ENCODE data around the gene SEC14L5. TPM values are rescaled to one million over a fixed set of nuclear protein-coding genes. Genes with fewer than 3 reads are reported as not detected.

SEC14L5 gene
- total RNA-seq (2021; fragmentation: NEBNext Ultra II Directional; extraction: Animal tissue kit (Norgen Biotek cat#: 25700)): not detected
- long read RNA-seq: 0 reads

DNA sequence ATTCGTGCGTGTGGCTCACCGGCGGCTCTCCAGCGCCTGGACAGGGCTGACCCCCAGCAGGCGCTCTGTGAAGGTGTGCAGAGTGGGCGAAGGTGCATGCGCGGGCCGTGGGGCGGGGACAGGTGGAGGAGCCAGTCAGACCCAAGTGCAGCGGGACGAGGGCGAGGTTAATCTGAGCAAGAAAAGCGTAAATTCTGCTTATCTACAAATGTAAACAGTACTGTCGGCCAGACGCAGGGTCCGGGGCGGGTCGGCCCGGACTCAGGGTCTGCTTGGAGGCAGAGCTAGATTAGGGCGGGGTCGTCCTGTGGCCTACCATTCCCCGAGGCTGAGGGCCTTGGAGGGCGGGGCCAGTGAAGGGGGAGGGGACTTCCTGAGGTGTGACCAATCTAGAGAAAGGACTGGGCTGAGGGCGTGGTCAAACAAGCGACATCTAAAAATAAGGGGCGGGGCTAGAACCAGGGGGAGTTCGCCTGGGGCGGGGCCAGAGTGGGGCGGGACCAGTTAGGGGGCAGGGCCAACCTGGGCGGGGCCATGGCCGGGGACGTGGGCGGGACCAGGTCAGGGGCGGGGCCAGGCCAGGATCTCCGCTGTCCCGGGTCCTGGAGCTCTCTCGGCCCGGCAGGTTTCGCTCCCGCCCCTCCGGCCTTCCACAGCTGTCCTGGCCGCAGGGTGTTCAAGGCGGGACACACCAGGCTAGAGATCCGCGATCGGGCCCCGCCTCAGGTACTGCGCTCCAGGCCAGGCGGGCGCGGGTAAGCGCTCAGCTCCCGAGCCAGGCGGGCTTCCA, at the start of gene SEC14L5:
SEC14L5 (plus strand) TSS at position 611 of the 790 bp plus-strand sequence. CDS start 994 bp downstream, outside the sequence.
- Mint-ChIP-seq H3K4me3 (peak within 1 kb of the TSS; percentile 90), H3K36me3 (ENCODE audit: low read depth) (no peaks in the 10 kb centered on the region), H3K27ac (no peak within 1 kb of the TSS; the same call in 1 of the 2 replicates), H3K9me3 (no peaks in the 10 kb centered on the region), H3K27me3 (ENCODE audit: insufficient read depth) (peaks cover 16% of the 10 kb centered on the region), H3K4me1 (ENCODE audit: low read depth) (peaks cover 19% of the 10 kb centered on the region)
- peak; percentile 93 for DNase-seq
- TF ChIP-seq, protein P1, sequence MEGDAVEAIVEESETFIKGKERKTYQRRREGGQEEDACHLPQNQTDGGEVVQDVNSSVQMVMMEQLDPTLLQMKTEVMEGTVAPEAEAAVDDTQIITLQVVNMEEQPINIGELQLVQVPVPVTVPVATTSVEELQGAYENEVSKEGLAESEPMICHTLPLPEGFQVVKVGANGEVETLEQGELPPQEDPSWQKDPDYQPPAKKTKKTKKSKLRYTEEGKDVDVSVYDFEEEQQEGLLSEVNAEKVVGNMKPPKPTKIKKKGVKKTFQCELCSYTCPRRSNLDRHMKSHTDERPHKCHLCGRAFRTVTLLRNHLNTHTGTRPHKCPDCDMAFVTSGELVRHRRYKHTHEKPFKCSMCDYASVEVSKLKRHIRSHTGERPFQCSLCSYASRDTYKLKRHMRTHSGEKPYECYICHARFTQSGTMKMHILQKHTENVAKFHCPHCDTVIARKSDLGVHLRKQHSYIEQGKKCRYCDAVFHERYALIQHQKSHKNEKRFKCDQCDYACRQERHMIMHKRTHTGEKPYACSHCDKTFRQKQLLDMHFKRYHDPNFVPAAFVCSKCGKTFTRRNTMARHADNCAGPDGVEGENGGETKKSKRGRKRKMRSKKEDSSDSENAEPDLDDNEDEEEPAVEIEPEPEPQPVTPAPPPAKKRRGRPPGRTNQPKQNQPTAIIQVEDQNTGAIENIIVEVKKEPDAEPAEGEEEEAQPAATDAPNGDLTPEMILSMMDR (IDR thresholded peaks at IDR 0.05): no peak

DNA sequence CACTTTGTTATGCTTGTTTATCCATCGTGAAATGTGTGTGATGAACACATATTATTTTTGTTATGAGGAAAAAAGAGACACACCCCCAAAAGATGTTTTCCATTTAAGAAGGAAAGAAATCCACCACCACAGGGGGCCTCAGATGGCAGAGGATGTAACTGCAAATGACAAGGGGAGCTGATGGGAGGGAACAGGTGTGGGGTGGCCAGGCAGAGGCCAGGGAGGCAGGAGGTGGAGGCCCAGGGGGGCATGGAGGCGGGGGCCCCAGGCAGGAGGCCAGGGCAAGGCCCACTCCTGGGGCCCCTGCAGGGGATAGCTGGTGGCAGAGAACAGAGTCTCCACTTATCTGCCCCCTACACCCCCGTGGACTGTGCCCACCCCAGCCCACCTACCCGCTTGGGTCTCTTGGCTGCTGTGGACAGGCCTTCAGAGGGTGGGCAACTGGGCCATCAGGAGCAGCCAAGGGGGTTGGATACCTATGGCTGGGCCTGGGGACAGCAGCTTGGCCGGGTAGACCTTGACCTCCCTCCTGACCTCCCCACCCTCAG, 49.2 kb upstream of the SEC14L5 start:
- TF ChIP-seq, protein P1 (IDR thresholded peaks at IDR 0.05): no peak
- no peak for DNase-seq
- Mint-ChIP-seq H3K36me3 (ENCODE audit: low read depth) (no peaks in the 10 kb centered on the region), H3K4me3 (no peak overlapping the region), H3K27me3 (ENCODE audit: insufficient read depth) (peaks cover 15% of the 10 kb centered on the region), H3K9me3 (no peaks in the 10 kb centered on the region), H3K27ac (no peak overlapping the region), H3K4me1 (ENCODE audit: low read depth) (peaks cover 9% of the 10 kb centered on the region; the same call in 1 of the 2 replicates)

DNA sequence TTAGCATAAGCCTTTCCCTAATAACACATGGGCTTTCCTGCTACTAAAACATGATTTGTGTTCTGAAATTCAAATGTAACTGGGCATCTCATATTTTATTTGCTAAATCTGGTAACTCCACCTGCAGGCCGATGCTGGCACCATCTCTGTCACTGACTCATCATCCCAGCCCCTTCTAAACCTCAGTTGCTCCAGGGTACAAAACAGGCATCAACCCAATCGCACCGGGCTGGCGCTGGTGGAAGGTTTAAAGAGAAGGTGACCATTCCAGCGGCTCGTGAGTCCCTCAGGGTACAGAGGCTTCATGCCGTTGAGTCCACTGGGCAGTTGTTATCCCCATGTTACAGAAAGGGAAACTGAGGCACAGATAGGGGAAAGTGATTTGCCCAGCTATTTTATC, 48.3 kb upstream of the SEC14L5 start:
- H3K4me1 Mint-ChIP-seq (ENCODE audit: low read depth): peaks cover 9% of the 10 kb centered on the region; the same call in 1 of the 2 replicates
- no peak overlapping the region for H3K4me3 Mint-ChIP-seq
- no peak overlapping the region for H3K27ac Mint-ChIP-seq
- no peak for DNase-seq
- no peaks in the 10 kb centered on the region for H3K36me3 Mint-ChIP-seq (ENCODE audit: low read depth)
- H3K9me3 Mint-ChIP-seq: no peaks in the 10 kb centered on the region
- TF ChIP-seq, protein P1 (IDR thresholded peaks at IDR 0.05): no peak
- peaks cover 7% of the 10 kb centered on the region for H3K27me3 Mint-ChIP-seq (ENCODE audit: insufficient read depth)

DNA sequence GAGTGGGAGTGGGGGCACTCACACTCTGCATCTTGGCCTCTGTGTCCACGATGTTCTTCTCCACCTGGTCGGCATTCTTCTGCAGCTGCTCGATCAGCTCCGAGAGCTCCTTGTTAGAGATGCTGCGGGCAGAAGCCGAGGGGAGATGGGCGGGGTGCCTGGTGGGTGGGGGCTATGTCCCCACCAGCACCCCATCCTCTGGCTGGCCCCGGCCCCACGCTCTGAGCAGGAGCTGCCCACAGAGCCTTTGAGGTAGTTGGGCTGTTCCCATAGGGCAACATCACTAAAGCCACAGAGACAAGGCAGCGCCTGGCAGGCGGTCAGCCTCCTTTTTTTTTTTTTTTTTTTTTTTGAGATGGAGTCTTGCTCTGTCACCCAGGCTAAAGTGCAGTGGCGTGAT, 47.3 kb upstream of the SEC14L5 start:
- Mint-ChIP-seq H3K27ac (no peak overlapping the region), H3K9me3 (no peaks in the 10 kb centered on the region), H3K36me3 (ENCODE audit: low read depth) (no peaks in the 10 kb centered on the region), H3K4me1 (ENCODE audit: low read depth) (peaks cover 16% of the 10 kb centered on the region; the same call in 1 of the 2 replicates), H3K27me3 (ENCODE audit: insufficient read depth) (peaks cover 5% of the 10 kb centered on the region), H3K4me3 (no peak overlapping the region)
- TF ChIP-seq, protein P1 (IDR thresholded peaks at IDR 0.05): no peak
- no peak for DNase-seq

DNA sequence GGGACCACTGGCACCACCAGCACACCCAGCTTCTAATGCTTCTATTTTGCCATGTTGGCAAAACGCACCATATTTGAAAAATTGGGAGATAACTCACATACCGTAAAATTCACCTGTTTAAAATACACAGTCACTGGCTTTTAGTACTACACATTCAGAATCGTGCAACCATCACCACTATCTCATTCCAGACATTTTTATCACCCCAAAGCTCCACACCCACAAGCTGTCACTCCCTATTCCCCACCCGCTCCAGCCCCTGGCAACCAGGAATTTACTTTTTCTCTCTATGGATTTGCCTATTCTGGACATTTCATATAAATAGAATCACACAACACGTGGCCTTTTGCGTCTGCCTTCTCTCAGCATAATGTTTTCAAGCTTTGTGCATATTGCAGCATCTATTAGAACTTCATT, 46.2 kb upstream of the SEC14L5 start:
- DNase-seq: peak; percentile 47
- Mint-ChIP-seq H3K9me3 (no peaks in the 10 kb centered on the region), H3K4me1 (ENCODE audit: low read depth) (peaks cover 20% of the 10 kb centered on the region), H3K4me3 (no peak overlapping the region), H3K36me3 (ENCODE audit: low read depth) (no peaks in the 10 kb centered on the region), H3K27me3 (ENCODE audit: insufficient read depth) (peaks cover 5% of the 10 kb centered on the region), H3K27ac (no peak overlapping the region)
- TF ChIP-seq, protein P1 (IDR thresholded peaks at IDR 0.05): no peak

Measured in HFFc6 (cell line).